ENCODE measurements around the gene FAM83F.

- TF ChIP-seq CTCF (IDR thresholded peaks at IDR 0.05) (no peak), POLR2A (IDR thresholded peaks at IDR 0.05) (no peak)
Measured at GRCh38 chr22:40057652-40058051, 62.9 kb downstream of the FAM83F start.
